Body of pancreas (tissue), 4 donors: ENCODE data around the gene SRSF5. TPM values are rescaled to one million over a fixed set of nuclear protein-coding genes. Genes with fewer than 3 reads are reported as not detected.
A peak's percentile ranks its signal among the peaks of the same experiment; 100 is the strongest.

ENCODE experiments used
- ATAC-seq: fragments of 150-250 bp; one replicate; pipeline ENCODE4 v1.9.1; 2016
- DNase-seq, 4 donors: peaks; one replicate each; pipeline ENCODE4 v3.0.0-alpha.2; 2019
- H3K27ac ChIP-seq, 4 donors: fragments of 200-600 bp; sonication (generic); 1 replicate in 3 of 4; 2 replicates in 1 of 4; pipeline versions ENCODE4 v1.5.1 to v1.6.1; 2016 to 2019; ENCODE audit warnings: mild to moderate bottlenecking in 1 of 4, mixed read lengths in 1 of 4, moderate library complexity in 1 of 4
- H3K27me3 ChIP-seq, 2 donors: fragments of 200-600 bp; sonication (generic); one replicate each; pipeline ENCODE4 v1.6.0; 2016; ENCODE audit warnings: mild to moderate bottlenecking in 1 of 2
- H3K36me3 ChIP-seq, 2 donors: fragments of 200-600 bp; sonication (generic); replicated peaks in 1 of 2; 2 replicates each; pipeline ENCODE4 v1.5.1; 2016; ENCODE audit warnings: low read depth in 2 of 2; ENCODE audit not compliant: insufficient read depth in 1 of 2
- H3K4me1 ChIP-seq: fragments of 200-600 bp; sonication (generic); one replicate; pipeline ENCODE4 v1.6.0; 2016
- H3K4me3 ChIP-seq, 2 donors: fragments of 200-600 bp; sonication (generic); 1 replicate in 1 of 2; 2 replicates in 1 of 2; pipeline ENCODE4 v1.5.1; 2016 to 2019
- H3K9me3 ChIP-seq, 3 donors: fragments of 200-600 bp; sonication (generic); 1 replicate in 2 of 3; 2 replicates in 1 of 3; pipeline ENCODE4 v1.5.1; 2016
- POLR2A ChIP-seq, 3 donors: fragments of 450-650 bp; IDR thresholded peaks; one replicate each; pipeline ENCODE4 v1.6.1; 2016; ENCODE audit warnings: antibody characterized with exemption in 3 of 3, mild to moderate bottlenecking in 2 of 3
- WGBS, 2 donors: methylation state at CpG; one replicate each; pipeline ENCODE4 v1.1.5; 2017; 5-methylcytosine and 5-hydroxymethylcytosine counted together
- intact Hi-C: fragments of 100-400 bp; cut with DNase I; formaldehyde crosslinking; loops from one replicate; pipeline ENCODE4 v1.15.1; 2023
- total RNA-seq, 2 donors: library from RNA; depleted of rRNA; stranded (reverse); fragments of >200 nt; gene quantifications; one replicate each; pipeline ENCODE4 v1.1.0, GENCODE V29; 2016
- TF ChIP-seq, protein P1 (sequence below), 7 experiments: fragments of 450-650 bp in 4 of 7; fragments of 200-600 bp in 3 of 7; sonication (generic) in 3 of 7; IDR thresholded peaks; one replicate each; pipeline ENCODE4 v1.5.1; 2016 to 2019; ENCODE audit warnings: antibody characterized with exemption in 7 of 7

SRSF5 gene
- total RNA-seq, 2 donors from 2014 or later = 198 to 230 TPM

- no peak for ATAC-seq
- intact Hi-C loops = no loop called here
- Histone ChIP-seq H3K9me3 (no peaks in the 10 kb centered on the region), H3K4me1 (no peaks in the 10 kb centered on the region), H3K4me3 (no peak overlapping the region), H3K27me3 (no peaks in the 10 kb centered on the region), H3K36me3 (no peaks in the 10 kb centered on the region), H3K27ac (no peak overlapping the region)
- WGBS, 2 donors = 75 to 87% methylated on average over 3 of the region's 3 CpGs
- TF ChIP-seq POLR2A (IDR thresholded peaks at IDR 0.05) = no peak
- TF ChIP-seq, protein P1, sequence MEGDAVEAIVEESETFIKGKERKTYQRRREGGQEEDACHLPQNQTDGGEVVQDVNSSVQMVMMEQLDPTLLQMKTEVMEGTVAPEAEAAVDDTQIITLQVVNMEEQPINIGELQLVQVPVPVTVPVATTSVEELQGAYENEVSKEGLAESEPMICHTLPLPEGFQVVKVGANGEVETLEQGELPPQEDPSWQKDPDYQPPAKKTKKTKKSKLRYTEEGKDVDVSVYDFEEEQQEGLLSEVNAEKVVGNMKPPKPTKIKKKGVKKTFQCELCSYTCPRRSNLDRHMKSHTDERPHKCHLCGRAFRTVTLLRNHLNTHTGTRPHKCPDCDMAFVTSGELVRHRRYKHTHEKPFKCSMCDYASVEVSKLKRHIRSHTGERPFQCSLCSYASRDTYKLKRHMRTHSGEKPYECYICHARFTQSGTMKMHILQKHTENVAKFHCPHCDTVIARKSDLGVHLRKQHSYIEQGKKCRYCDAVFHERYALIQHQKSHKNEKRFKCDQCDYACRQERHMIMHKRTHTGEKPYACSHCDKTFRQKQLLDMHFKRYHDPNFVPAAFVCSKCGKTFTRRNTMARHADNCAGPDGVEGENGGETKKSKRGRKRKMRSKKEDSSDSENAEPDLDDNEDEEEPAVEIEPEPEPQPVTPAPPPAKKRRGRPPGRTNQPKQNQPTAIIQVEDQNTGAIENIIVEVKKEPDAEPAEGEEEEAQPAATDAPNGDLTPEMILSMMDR (IDR thresholded peaks at IDR 0.05) = no peak
- DNase-seq = no peak
Observed at GRCh38 chr14:69756298-69756697, 10.6 kb upstream of the SRSF5 start.

- 59 to 64% methylated on average over 1 of the region's 1 CpG for WGBS, 2 donors
Observed at GRCh38 chr14:69760810-69761209, 6.1 kb upstream of the SRSF5 start.

GRCh38 chr14:69763761-69764510 lies 3.0 kb upstream of the SRSF5 start:
- peaks cover 0 to 6% of the 10 kb centered on the region in 2 donors for H3K36me3 ChIP-seq
- ATAC-seq (no peak), DNase-seq (no peak)
- intact Hi-C loops = no loop called here
- no peaks in the 10 kb centered on the region for H3K9me3 ChIP-seq
- WGBS, 2 donors = 83 to 91% methylated on average over 6 of the region's 6 CpGs
- H3K4me3 ChIP-seq = no peak overlapping the region
- H3K4me1 ChIP-seq = peaks cover 14% of the 10 kb centered on the region
- no peaks in the 10 kb centered on the region for H3K27me3 ChIP-seq
- TF ChIP-seq, protein P1 (IDR thresholded peaks at IDR 0.05) = no peak
- TF ChIP-seq POLR2A (IDR thresholded peaks at IDR 0.05) = no peak
- H3K27ac ChIP-seq = no peak overlapping the region

More at GRCh38 chr14:69760810-69761209, 6.1 kb upstream of the SRSF5 start:
- DNase-seq (no peak), ATAC-seq (no peak)
- H3K36me3 ChIP-seq = no peaks in the 10 kb centered on the region
- H3K4me1 ChIP-seq = no peaks in the 10 kb centered on the region
- no peaks in the 10 kb centered on the region for H3K9me3 ChIP-seq
- no peak overlapping the region for H3K27ac ChIP-seq
- no peaks in the 10 kb centered on the region for H3K27me3 ChIP-seq
- no peak overlapping the region for H3K4me3 ChIP-seq
- TF ChIP-seq, protein P1 (IDR thresholded peaks at IDR 0.05) = no peak
- TF ChIP-seq POLR2A (IDR thresholded peaks at IDR 0.05) = no peak
- intact Hi-C loops = no loop called here

DNA sequence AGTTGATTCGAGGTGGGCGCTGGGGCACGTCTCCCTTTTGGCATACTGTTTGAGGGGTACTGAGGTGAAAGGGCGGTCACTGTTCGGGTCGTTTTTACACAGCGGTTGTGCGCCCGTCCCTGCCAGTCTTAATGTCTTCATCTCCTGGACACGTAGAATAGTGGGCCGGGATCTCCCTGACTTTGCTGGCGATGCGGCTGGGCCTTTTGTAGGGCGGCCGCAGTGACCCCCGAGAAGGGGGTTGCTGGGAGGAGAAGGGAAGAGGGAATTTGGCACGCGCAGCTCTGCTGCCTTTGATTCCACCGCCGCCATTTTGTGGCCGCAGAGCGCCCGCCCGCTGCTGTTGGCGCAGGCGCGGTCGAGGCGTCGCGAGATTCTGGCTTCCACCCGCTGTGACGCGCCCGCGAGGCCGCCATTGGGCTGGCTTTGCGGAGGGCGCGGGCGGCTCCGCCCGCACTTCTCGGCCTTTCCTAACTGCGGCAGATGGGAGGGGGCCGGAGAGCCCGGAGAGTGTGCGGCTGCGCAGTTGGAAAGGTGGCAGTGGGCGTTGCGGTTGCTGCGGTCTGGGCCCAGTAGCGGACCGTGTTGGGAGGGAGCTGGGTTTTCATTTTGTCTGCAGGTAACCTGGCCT lies 542 bp downstream of the SRSF5 start:
- H3K9me3 ChIP-seq = no peaks in the 10 kb centered on the region
- peak; percentile 91 to 92 (median 92) for DNase-seq
- TF ChIP-seq, protein P1 (IDR thresholded peaks at IDR 0.05) = no peak
- TF ChIP-seq POLR2A (IDR thresholded peaks at IDR 0.05) = peak; percentile 23 to 85 (median 54)
- peak overlapping the region; percentile 97 to 99 (median 98) for H3K27ac ChIP-seq
- no peaks in the 10 kb centered on the region for H3K27me3 ChIP-seq
- peak overlapping the region; percentile 33 to 91 for H3K4me3 ChIP-seq
- H3K4me1 ChIP-seq = peaks cover 42% of the 10 kb centered on the region
- ATAC-seq = peak; percentile 89
- 0 to 1% methylated on average over 3 to 54 of the region's 54 CpGs for WGBS, 2 donors
- peaks cover 14 to 33% of the 10 kb centered on the region in 2 donors for H3K36me3 ChIP-seq
- intact Hi-C loops = no loop called here
